Lower leg skin (tissue), 3 donors: Measurements from ENCODE around the gene CFH.

ENCODE experiments used
- CTCF ChIP-seq, 3 donors: fragments of 450-650 bp; IDR thresholded peaks; one replicate each; pipeline ENCODE4 v1.5.1; 2016; ENCODE audit warnings: antibody characterized with exemption in 3 of 3, mild to moderate bottlenecking in 3 of 3, moderate library complexity in 2 of 3
- POLR2A ChIP-seq, 2 donors: fragments of 450-650 bp; IDR thresholded peaks; one replicate each; pipeline ENCODE4 v1.6.1; 2016 to 2017; ENCODE audit warnings: antibody characterized with exemption in 2 of 2, mild to moderate bottlenecking in 1 of 2, moderate library complexity in 1 of 2

GRCh38 chr1:196674908-196675307, 23.1 kb downstream of the CFH start:
- TF ChIP-seq CTCF (IDR thresholded peaks at IDR 0.05) (no peak), POLR2A (IDR thresholded peaks at IDR 0.05) (no peak)
